Fibroblast of the aortic adventitia (primary cell): Measurements from ENCODE around the gene CORO6. TPM values are rescaled to one million over a fixed set of nuclear protein-coding genes. Genes with fewer than 3 reads are reported as not detected.

Experiments
- DNase-seq: peaks from one replicate; pipeline ENCODE4 v3.0.0-alpha.2; 2010; ENCODE audit warnings: low read depth
- H3K4me3 ChIP-seq: 2 replicates; pipeline ENCODE4 v1.5.1; 2011; ENCODE audit warnings: low read depth, mild to moderate bottlenecking, control low read depth, low read length, moderate library complexity
- total RNA-seq: library from RNA; depleted of rRNA; stranded (reverse); fragments of >200 nt; gene quantifications from 2 replicates; pipeline ENCODE4 v1.2.3, GENCODE V29; 2012; ENCODE audit warnings: low replicate concordance
- TF ChIP-seq, protein P1 (sequence below): IDR thresholded peaks from 2 replicates; pipeline ENCODE4 v1.5.1; 2011; ENCODE audit warnings: mild to moderate bottlenecking, low read length, control low read depth, inconsistent platforms; ENCODE audit not compliant: insufficient read depth

Gene CORO6
- total RNA-seq, 1 donor: 8.3 TPM

GRCh38 chr17:29650396-29650795 is 27.7 kb upstream of the CORO6 start:
- TF ChIP-seq, protein P1, sequence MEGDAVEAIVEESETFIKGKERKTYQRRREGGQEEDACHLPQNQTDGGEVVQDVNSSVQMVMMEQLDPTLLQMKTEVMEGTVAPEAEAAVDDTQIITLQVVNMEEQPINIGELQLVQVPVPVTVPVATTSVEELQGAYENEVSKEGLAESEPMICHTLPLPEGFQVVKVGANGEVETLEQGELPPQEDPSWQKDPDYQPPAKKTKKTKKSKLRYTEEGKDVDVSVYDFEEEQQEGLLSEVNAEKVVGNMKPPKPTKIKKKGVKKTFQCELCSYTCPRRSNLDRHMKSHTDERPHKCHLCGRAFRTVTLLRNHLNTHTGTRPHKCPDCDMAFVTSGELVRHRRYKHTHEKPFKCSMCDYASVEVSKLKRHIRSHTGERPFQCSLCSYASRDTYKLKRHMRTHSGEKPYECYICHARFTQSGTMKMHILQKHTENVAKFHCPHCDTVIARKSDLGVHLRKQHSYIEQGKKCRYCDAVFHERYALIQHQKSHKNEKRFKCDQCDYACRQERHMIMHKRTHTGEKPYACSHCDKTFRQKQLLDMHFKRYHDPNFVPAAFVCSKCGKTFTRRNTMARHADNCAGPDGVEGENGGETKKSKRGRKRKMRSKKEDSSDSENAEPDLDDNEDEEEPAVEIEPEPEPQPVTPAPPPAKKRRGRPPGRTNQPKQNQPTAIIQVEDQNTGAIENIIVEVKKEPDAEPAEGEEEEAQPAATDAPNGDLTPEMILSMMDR: no peak
- no peak overlapping the region for H3K4me3 ChIP-seq
- DNase-seq: no peak

DNA sequence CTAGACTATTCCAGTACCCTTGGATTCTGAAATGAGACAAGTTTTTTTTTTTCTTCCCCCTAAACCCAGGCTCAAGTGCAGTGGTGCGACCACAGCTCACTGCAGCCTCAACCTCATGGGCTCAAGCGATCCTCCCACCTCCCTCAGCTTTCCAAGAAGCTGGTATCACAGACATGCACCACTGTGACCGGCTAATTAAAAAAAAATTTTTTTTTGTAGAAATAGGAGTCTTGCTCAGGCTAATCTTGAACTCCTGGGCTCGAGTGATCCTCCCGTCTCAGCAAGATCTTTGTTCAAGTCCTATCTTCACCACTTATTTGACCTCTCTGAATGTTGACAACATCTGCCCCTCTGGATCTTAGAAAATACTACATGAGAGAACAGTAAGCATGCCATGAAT is 26.6 kb upstream of the CORO6 start:
- no peak for DNase-seq
- TF ChIP-seq, protein P1: no peak
- H3K4me3 ChIP-seq: no peak overlapping the region

DNA sequence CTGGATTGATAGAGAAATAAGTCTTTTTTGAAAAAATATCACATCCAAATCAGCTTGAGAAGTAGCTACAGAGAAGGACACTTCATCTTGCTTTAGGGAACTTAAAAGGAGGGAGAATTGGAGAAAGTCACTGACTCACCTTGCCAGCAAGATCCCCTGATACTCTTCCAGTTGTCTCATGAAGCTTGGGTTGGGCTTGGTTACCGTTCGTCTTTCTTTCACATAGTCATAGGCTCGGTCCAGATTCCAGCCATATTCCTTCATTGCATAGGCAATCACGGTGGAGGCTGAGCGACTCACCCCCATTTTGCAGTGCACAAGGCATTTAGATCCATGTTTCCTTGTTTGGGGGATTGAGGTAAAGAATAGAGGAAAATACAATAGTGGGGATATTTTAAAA is 25.3 kb upstream of the CORO6 start:
- TF ChIP-seq, protein P1: no peak
- no peak for DNase-seq
- no peak overlapping the region for H3K4me3 ChIP-seq

DNA sequence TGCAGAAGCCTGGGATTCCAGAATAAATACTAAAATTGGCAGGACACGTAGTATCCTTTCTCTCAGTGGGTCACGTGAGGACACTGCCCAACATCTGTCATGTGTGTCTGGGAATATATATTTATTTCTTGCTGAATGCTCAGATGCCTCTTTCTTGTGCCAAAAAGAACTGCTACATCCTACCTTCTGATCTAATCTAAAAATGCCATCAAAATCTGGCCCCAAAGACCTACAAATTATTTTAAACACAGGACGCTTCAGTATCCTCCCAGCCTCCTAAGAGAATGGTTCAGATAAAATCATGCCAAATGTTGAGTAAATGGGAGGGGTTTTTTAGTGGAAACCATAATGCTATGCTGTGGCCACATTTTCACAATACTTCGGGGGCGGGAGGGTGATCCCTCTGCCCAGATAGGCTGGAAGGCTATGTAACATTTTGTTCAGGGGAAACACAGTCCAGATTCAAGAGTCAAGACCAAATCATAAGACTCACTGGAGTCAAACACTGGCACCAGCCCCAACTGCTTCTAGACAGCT is 22.9 kb upstream of the CORO6 start:
- peak; percentile 98 for DNase-seq
- no peak overlapping the region for H3K4me3 ChIP-seq
- TF ChIP-seq, protein P1: no peak

DNA sequence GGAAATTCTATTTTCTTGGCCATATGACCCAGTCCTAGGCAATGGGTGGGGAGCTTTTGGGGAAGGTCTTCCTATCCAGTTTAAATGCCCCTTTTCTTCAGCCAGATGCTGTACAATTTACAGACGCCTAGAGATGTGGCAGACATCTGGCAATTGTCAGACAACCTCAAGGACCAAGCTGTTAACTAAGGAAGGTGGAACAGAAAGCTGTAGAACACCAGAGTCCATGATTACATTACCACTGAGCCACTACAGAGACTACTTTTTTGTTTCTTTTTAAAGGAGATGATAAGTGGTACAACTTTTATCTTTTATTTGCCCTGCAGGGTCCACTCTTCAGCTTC is 21.1 kb upstream of the CORO6 start:
- TF ChIP-seq, protein P1: no peak
- no peak for DNase-seq
- H3K4me3 ChIP-seq: no peak overlapping the region

GRCh38 chr17:29642171-29642611 is 19.5 kb upstream of the CORO6 start:
- no peak overlapping the region for H3K4me3 ChIP-seq
- DNase-seq: no peak
- TF ChIP-seq, protein P1: no peak

- TF ChIP-seq, protein P1: no peak
- no peak for DNase-seq
- no peak overlapping the region for H3K4me3 ChIP-seq
Observed at GRCh38 chr17:29640981-29641642, 18.4 kb upstream of the CORO6 start.
